HK-2 (cell line): Measurements from ENCODE around the gene MTHFD2.

Experiments
- DNase-seq: peaks from one replicate; pipeline ENCODE4 v3.0.0-alpha.2; 2018; ENCODE audit not compliant: unreplicated experiment

Gene MTHFD2

GRCh38 chr2:74264281-74264680, 65.9 kb downstream of the MTHFD2 start:
- DNase-seq, result no peak

GRCh38 chr2:74267068-74267467, 68.7 kb downstream of the MTHFD2 start:
- peak; percentile 15 for DNase-seq
